ENCODE results near the gene ATG4D.
"Not testable (repeated sequence)": the region's sequence is repeated elsewhere in the genome, so short reads cannot be mapped to it uniquely, and the experiment has no call there.

ATG4D gene

DNA sequence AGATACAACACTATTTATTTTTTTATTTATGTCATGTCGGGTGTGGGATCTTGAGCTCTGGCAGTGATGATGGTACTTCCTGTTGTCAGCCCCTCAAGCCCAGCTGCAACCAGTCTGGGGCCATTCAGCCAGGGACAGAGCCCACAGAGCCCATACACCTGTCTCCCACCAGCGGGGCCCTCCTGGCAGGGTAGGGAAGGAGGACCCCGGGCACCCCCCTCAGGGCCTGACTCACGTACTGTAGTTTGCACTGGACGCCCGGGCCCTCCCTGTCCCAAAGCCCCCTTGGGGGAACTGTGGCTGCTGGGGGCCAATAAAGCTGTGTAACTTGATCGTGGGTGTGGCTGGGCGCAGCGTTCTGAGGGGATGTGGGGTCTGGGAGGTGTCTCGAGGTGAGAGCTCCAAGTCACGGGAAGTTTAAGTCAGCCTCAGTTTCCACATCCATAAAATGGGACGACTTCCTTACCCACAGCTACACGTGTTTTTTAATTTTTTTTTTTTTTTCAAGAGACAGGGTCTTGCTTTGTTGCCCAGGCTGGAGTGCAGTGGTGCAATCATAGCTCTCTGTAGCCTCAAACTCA is 9.5 kb downstream of the ATG4D start:
- DNase-seq: no peak

GRCh38 chr19:10553943-10554381 is 10.3 kb downstream of the ATG4D start:
- no peak for DNase-seq

GRCh38 chr19:10554760-10555609 is 11.3 kb downstream of the ATG4D start:
- no peak for DNase-seq

GRCh38 chr19:10555610-10555973 is 11.9 kb downstream of the ATG4D start:
- no peak for DNase-seq

GRCh38 chr19:10557603-10558197 is 14.0 kb downstream of the ATG4D start:
- no peak for DNase-seq

DNA sequence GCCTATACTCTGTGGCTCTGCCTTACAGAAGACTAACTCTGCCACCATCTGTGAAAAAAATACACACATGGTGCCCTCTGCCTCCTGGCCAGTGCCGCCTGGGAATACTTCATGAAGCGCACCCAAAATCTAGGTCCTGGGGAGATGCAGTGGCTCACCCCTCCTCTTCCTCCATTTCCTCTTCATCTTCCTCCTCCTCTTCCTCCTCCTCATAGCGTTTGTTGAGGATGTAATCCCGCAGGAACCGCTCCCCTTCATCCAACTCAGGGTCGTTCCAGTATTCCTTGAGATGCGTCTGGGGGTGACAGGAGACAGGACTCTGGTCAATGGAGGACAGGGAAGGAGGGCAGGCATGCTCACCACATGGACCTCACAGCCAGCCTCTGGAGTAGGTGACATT is 16.4 kb downstream of the ATG4D start:
- no peak for DNase-seq

DNA sequence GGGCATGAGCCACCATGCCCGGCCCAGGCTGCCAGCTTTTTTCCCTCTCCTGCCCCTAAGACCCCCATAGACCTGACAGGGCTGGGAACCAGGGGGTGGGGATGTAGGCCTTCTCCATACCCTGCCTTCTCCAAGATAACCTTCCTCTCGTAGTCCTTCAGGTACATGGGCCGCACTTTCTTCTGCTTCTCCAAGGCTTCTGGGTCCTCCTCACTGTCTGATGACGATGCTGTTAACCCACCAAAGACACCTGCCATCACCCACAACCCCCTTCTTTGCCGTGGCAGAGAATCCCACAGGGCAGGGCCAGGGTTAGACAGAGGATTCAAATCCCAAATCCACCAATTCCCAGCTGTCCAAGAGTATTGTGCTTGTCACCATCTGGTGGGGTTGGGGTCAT is 18.9 kb downstream of the ATG4D start:
- no peak for DNase-seq

GRCh38 chr19:10565028-10565566 is 21.4 kb downstream of the ATG4D start:
- no peak for DNase-seq

DNA sequence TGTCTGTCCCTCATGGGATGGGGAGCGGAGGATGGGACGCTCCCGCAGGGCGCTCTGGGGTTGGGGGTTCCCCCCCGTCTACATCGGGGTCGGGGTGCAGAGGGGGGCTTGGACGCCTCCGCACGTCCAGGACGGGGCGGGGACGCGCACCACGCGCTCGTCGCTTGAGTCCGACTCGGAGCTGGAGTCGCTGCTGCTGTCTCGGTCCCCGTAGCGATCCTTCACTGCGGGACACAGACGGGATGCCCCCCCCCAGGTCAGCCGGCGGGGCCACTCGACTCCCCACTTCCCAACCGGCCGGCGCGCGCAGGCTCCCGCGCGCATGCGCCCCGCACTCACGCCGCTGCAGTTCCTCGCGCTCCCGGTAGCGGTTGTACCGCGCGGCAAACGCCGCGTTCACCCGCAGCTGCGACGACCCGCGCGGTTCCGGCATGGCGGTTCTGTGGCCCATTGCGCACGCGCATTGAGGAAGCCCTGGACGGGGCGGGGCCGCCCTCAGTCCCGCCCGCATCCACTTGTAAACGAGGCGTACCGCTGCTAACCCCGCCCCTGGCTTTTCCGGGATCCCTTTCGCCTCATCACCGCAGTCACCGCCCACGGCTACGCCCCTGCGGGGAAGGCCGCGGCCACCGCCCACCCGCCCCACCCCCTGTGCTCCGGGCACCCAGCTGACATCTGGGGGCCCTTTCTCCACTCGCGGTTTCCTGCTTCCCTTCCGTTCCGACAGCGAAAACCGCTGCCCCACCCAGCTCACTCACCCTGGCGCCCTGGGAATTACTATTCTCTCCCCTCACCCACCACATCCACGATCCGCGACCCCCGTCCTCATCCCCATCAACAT is 22.1 kb downstream of the ATG4D start, which contains the start of gene KRI1:
Gene KRI1, minus strand, starts transcription at position 444 of the 841 bp plus-strand sequence. Its CDS starts 11 bp downstream, at position 433.
- peak; percentile 92 for DNase-seq

DNA sequence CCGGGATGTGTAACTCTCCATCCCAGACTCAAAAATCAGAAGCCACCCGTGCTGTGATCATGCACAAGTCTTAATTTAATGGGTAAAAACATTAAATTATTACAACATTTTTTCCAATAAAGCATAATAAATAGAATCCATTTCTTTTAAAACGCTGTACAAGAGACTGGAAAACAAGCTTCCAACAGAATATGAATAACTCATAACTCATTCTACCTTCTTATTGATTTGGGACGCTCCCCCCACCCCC is 22.6 kb downstream of the ATG4D start:
- DNase-seq: no peak

GRCh38 chr19:10566658-10567410 is 23.1 kb downstream of the ATG4D start:
- DNase-seq: no peak

- no peak for DNase-seq
Observed at GRCh38 chr19:10567656-10568055, 24.0 kb downstream of the ATG4D start.

DNA sequence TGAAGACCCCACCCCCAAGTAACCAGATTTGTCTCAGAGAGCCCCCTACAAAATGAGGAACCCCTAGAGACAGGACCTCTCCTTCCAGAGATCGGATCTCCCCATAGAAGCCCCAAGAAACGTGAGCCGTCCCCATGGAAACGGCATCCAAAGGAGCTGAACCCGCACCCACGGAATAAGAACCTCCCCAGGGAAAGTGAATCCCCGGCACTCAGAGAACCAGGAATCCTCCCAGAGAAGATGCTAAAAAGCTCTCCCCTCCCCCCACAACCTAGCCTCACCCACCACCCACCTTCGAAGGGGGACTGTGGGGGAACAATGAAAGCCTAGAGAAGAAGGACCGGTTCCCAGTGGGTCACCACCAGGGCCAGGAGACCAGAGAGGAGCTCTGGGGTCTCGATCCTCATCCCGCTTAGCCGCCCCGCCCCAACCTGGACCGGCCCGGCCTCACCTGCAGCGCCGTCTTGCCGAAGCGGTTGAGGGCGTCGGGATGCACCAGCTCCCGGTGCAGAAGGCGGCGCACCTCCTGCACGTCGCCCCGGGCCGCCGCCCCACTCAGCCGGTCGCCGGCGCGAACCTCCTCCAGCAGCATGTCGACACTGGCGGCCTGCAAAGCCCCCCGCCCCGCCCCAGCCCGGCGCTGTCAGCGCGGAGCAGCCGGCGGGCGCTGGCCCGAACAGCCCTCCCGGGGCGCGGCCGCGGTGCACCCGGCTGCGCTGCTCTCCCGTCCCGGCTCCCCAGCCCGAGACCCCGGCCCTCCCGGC is 24.5 kb downstream of the ATG4D start:
- DNase-seq: peak; percentile 60

GRCh38 chr19:10568826-10569651 is 25.3 kb downstream of the ATG4D start, which contains the start of gene CDKN2D:
TSS of gene CDKN2D (minus strand) at chr19:10568979. CDS start at chr19:10568653, 326 bp downstream.
- DNase-seq: peak; percentile 99

DNA sequence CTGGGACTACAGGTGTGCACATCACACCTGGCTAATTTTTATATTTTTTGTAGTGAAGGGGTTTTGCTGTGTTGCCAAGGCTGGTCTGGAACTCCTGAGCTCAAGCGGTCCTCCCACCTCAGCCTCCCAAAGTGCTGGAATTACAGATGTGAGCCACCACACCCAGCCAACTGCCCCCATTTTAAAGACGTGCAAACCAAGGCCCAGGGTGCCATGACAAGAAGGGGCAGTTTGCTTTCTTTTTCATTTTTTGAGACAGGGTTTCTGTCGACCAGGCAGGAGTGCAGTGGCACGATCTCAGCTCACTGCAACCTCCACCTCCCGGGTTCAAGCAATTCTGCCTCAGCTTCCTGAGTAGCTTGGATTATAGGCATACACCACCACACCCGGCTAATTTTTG is 30.1 kb downstream of the ATG4D start:
- not testable (repeated sequence) for DNase-seq

DNA sequence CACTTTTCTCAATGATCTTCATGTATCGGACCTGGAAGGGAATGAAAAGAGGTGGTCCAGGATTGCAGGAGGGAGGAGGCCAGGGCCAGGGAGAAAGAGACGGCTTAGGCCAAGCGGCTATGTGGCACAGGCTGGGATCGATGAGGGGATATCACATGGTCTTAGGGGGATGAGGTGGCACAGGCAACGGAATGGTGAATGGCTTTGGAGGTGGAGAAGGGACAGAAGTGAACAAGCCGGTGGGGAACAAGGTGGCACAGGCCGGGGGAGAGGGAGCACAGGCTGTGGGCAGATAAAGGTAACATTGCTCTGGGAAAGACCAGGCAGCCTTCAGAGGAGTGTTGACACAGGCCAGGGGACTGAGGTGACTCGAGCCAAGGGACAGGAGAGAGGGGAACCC is 30.8 kb downstream of the ATG4D start:
- DNase-seq: no peak

- no peak for DNase-seq
Observed at GRCh38 chr19:10575011-10575716, 31.5 kb downstream of the ATG4D start.

DNA sequence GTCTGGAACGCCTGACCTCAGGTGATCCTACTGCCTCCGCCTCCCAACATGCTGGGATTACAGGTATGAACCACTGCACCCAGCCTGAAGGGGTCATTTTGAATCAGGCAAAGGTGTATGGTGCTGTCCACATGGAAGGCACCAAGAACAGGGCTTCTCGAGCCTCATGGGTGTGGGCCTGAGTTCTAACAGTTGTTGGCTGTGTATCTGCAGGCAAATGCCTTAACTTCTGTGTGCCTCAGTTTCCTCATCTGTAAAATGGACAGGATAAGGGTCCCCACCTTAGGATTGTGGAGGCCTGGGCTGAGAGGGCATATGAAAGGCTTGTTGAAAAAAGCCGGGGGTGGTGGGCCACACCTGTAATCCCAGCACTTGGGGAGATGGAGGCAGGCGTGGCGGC is 34.2 kb downstream of the ATG4D start:
- DNase-seq: no peak

DNA sequence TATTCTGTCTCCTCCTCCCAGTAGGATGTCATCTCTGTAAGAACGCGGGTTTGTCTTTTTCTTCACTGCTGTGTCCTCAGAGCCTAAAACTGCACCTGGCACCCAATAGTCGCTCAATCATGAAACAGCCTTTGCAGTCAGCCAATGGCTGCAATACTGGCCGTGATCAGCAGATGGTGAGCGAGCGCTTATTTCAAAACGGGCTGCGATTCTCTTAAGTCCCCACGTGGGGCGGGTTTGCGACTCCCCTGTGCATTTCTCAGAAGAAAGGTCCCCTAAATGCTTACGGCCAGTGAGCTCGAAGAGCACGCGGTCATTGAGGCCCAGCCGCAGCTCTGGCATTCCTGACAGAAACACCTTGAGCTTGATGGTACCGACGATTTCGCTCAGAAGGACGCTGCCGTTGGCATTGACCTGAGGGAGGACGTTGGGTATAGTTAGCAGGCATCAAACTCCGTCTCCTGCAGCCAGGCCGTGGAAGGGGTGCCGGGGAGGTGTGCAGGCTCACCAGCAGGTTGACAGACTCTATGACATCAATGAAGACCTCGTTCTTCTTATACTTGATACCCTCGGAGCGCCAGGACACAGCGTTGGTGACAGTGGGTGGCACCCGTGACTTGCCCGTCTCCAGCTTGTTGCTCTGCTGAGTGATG is 37.4 kb downstream of the ATG4D start:
- peak; percentile 49 for DNase-seq
